GM12873 (cell line): ENCODE data around the gene PDE7B.

ENCODE experiments used
- CTCF ChIP-seq: IDR thresholded peaks from 2 replicates; pipeline ENCODE4 v1.5.1; 2012; ENCODE audit warnings: low read depth, mild to moderate bottlenecking, moderate library complexity, low read length, control low read depth; ENCODE audit not compliant: insufficient read depth; ENCODE audit errors: missing control alignments

Gene PDE7B

GRCh38 chr6:136079701-136080565, 228.4 kb downstream of the PDE7B start:
- TF ChIP-seq CTCF = no peak

- TF ChIP-seq CTCF = no peak
Measured at GRCh38 chr6:136083540-136083939, 232.0 kb downstream of the PDE7B start.

GRCh38 chr6:136084403-136084802, 232.9 kb downstream of the PDE7B start:
- no peak for TF ChIP-seq CTCF

- no peak for TF ChIP-seq CTCF
Measured at GRCh38 chr6:136085370-136086115, 234.0 kb downstream of the PDE7B start.

- TF ChIP-seq CTCF = no peak
Measured at GRCh38 chr6:136086686-136087085, 235.2 kb downstream of the PDE7B start.

- no peak for TF ChIP-seq CTCF
Measured at GRCh38 chr6:136087986-136088385, 236.5 kb downstream of the PDE7B start.

GRCh38 chr6:136088693-136089092, 237.2 kb downstream of the PDE7B start:
- TF ChIP-seq CTCF = no peak
